IMR-90 (cell line): ENCODE measurements around the gene ARHGAP12. TPM values are rescaled to one million over a fixed set of nuclear protein-coding genes. Genes with fewer than 3 reads are reported as not detected.

Experiments
- ATAC-seq: fragments of 200-7000 bp; cut with Tn5 transposase; 2 replicates; pipeline ENCODE4 v1.9.1; 2020; ENCODE audit warnings: low read depth, mild to moderate bottlenecking, moderate library complexity
- BruUV-seq: library from RNA; stranded (reverse); fragments of 400-500 nt; replicated peaks from 2 replicates; lab custom pipeline; 2021; lab: Mats Ljungman, UMichigan
- CTCF ChIA-PET: fragments of 300-600 bp; formaldehyde crosslinking; extraction: SDS; loops from one replicate; lab custom pipeline; 2021; ENCODE audit warnings: antibody characterized with exemption; lab: Yijun Ruan, JAX
- POLR2A ChIA-PET: fragments of 300-600 bp; sonication (Branson Sonifier 250); formaldehyde crosslinking; loops from one replicate; lab custom pipeline; 2022; ENCODE audit warnings: antibody characterized with exemption; ENCODE audit not compliant: unreplicated experiment; lab: Charles Lee
- DNase-seq: peaks from one replicate; pipeline ENCODE4 v3.0.0; 2013
- H2AFZ ChIP-seq: replicated peaks from 2 replicates; pipeline ENCODE3; 2013; ENCODE audit warnings: low read length, mild to moderate bottlenecking; ENCODE audit not compliant: poor library complexity
- H2AK5ac ChIP-seq: 2 replicates; pipeline ENCODE4 v1.6.1; 2013; ENCODE audit warnings: low read depth, low read length, inconsistent platforms
- H2AK9ac ChIP-seq: replicated peaks from 2 replicates; pipeline ENCODE3; 2013; ENCODE audit warnings: mild to moderate bottlenecking, low read depth, low read length, moderate library complexity; ENCODE audit not compliant: poor library complexity
- H2BK120ac ChIP-seq: 2 replicates; pipeline ENCODE4 v1.6.1; 2013; ENCODE audit warnings: low read depth, low read length, inconsistent platforms
- H2BK15ac ChIP-seq: 3 replicates; pipeline ENCODE4 v1.6.1; 2013; ENCODE audit warnings: low read depth, low read length, inconsistent platforms
- H2BK20ac ChIP-seq: 2 replicates; pipeline ENCODE4 v1.6.1; 2013; ENCODE audit warnings: low read depth, mild to moderate bottlenecking, inconsistent platforms, low read length, moderate library complexity
- H2BK5ac ChIP-seq: 2 replicates; pipeline ENCODE4 v1.6.1; 2013; ENCODE audit warnings: mild to moderate bottlenecking, low read depth, low read length, inconsistent platforms; ENCODE audit not compliant: poor library complexity, severe bottlenecking
- H3K14ac ChIP-seq: replicated peaks from 2 replicates; pipeline ENCODE4 v1.6.1; 2013; ENCODE audit warnings: low read depth, low read length, inconsistent platforms
- H3K18ac ChIP-seq: 2 replicates; pipeline ENCODE4 v1.6.1; 2013; ENCODE audit warnings: low read depth, low read length, control low read depth
- H3K23ac ChIP-seq: 2 replicates; pipeline ENCODE4 v1.6.1; 2013; ENCODE audit warnings: low read depth, low read length, inconsistent platforms
- H3K27ac ChIP-seq: 2 replicates; pipeline ENCODE4 v1.5.1; 2013; ENCODE audit warnings: mild to moderate bottlenecking, control low read depth, low read length; ENCODE audit not compliant: insufficient read depth
- H3K27me3 ChIP-seq: 2 replicates; pipeline ENCODE4 v1.6.1; 2013; ENCODE audit warnings: low read length; ENCODE audit not compliant: control insufficient read depth, insufficient read depth
- H3K36me3 ChIP-seq: 2 replicates; pipeline ENCODE4 v1.6.1; 2013; ENCODE audit warnings: low read length, mixed read lengths; ENCODE audit not compliant: control insufficient read depth, insufficient read depth
- H3K4ac ChIP-seq: 2 replicates; pipeline ENCODE4 v1.6.1; 2013; ENCODE audit warnings: low read depth, low read length, inconsistent platforms
- H3K4me1 ChIP-seq: 2 replicates; pipeline ENCODE4 v1.6.1; 2013; ENCODE audit warnings: low read length, mixed read lengths; ENCODE audit not compliant: control insufficient read depth, insufficient read depth
- H3K4me2 ChIP-seq: 2 replicates; pipeline ENCODE4 v1.6.1; 2013; ENCODE audit warnings: low read depth, mild to moderate bottlenecking, control low read depth, low read length, moderate library complexity
- H3K4me3 ChIP-seq: 2 replicates; pipeline ENCODE4 v1.5.1; 2013; ENCODE audit warnings: low read depth, mild to moderate bottlenecking, control low read depth, low read length, moderate library complexity; ENCODE audit not compliant: insufficient read depth
- H3K56ac ChIP-seq: 2 replicates; pipeline ENCODE4 v1.6.1; 2013; ENCODE audit warnings: low read length, inconsistent platforms; ENCODE audit not compliant: insufficient read depth; ENCODE audit errors: extremely low read depth
- H3K79me1 ChIP-seq, 2 experiments: 2 replicates each; pipeline ENCODE4 v1.6.1; 2013; ENCODE audit warnings: low read length in 2 of 2, inconsistent platforms in 1 of 2, low read depth in 1 of 2
- H3K9ac ChIP-seq: 2 replicates; pipeline ENCODE4 v1.6.1; 2013; ENCODE audit warnings: low read depth, low read length, control low read depth
- H3K9me1 ChIP-seq: 2 replicates; pipeline ENCODE4 v1.6.1; 2013; ENCODE audit warnings: low read length, inconsistent platforms; ENCODE audit not compliant: insufficient read depth
- H3K9me3 ChIP-seq: 2 replicates; pipeline ENCODE4 v1.6.1; 2013; ENCODE audit warnings: low read length; ENCODE audit not compliant: control insufficient read depth, insufficient read depth
- H4K20me1 ChIP-seq: 2 replicates; pipeline ENCODE4 v1.6.1; 2013; ENCODE audit warnings: low read length, inconsistent platforms; ENCODE audit not compliant: insufficient read depth
- H4K5ac ChIP-seq: 2 replicates; pipeline ENCODE4 v1.6.1; 2013; ENCODE audit warnings: mild to moderate bottlenecking, low read depth, low read length, control low read depth
- H4K8ac ChIP-seq, 2 experiments: 2 replicates each; pipeline ENCODE4 v1.6.1; 2013; ENCODE audit warnings: low read depth in 2 of 2, low read length in 2 of 2, control low read depth in 1 of 2, inconsistent platforms in 1 of 2
- H4K91ac ChIP-seq: 2 replicates; pipeline ENCODE4 v1.6.1; 2013; ENCODE audit warnings: low read depth, low read length, inconsistent platforms; ENCODE audit not compliant: insufficient read depth
- BHLHE40 ChIP-seq: fragments of 150-350 bp; IDR thresholded peaks from 2 replicates; pipeline ENCODE4 v1.6.1; 2016; ENCODE audit warnings: mild to moderate bottlenecking, low read depth, low read length
- POLR2A ChIP-seq: IDR thresholded peaks from 2 replicates; pipeline ENCODE4 v1.6.1; 2012; ENCODE audit warnings: mild to moderate bottlenecking, low read depth, low read length
- RFX5 ChIP-seq: IDR thresholded peaks from 2 replicates; pipeline ENCODE4 v1.8.0; 2012; ENCODE audit warnings: low read depth, mild to moderate bottlenecking, low read length, moderate library complexity
- USF2 ChIP-seq: fragments of 150-350 bp; IDR thresholded peaks from 2 replicates; pipeline ENCODE4 v1.6.1; 2017; ENCODE audit warnings: mild to moderate bottlenecking, antibody characterized with exemption, low read length, low read depth
- WGBS, 2 experiments: methylation state at CpG; one replicate each; pipeline versions ENCODE4 v1.1.5 to v1.1.7; 2013; ENCODE audit warnings: missing lambda C conversion rate in 2 of 2; ENCODE audit not compliant: insufficient read length in 1 of 2; ENCODE audit errors: extremely low coverage in 2 of 2; 5-methylcytosine and 5-hydroxymethylcytosine counted together
- dilution Hi-C: fragments of 300-500 bp; cut with HindIII; formaldehyde crosslinking; loops from one replicate; pipeline ENCODE4 v1.14.3; 2018; ENCODE audit warnings: low sequenced_read_pairs; ENCODE audit not compliant: unreplicated experiment
- in situ Hi-C: fragments of 300-500 bp; cut with MboI; formaldehyde crosslinking; loops from 3 replicates; pipeline ENCODE4 v1.14.3; 2019; ENCODE audit warnings: low sequenced_read_pairs, inconsistent platforms, mixed read lengths
- intact Hi-C: fragments of 100-400 bp; cut with micrococcal nuclease; formaldehyde crosslinking; loops from 2 replicates; pipeline ENCODE4 v1.10.0; 2022
- polyA plus RNA-seq, 3 experiments: library from polyadenylated mRNA; depleted of rRNA; stranded (reverse); fragments of >200 nt; gene quantifications; 2 replicates each; pipeline ENCODE4 v1.2.3, GENCODE V29; 2012; ENCODE audit warnings: low replicate concordance in 1 of 3
- total RNA-seq: library from RNA; depleted of rRNA; stranded (reverse); fragments of >200 nt; gene quantifications from 2 replicates; pipeline ENCODE4 v1.2.3, GENCODE V29; 2012

The ARHGAP12 gene
- total and polyA plus RNA-seq, 2 of the 4 experiments (the other 2 are of a cell fraction) = 9.0 to 28.5 TPM

- no peak overlapping the region for H4K91ac ChIP-seq
- no peak overlapping the region for H3K56ac ChIP-seq
- no peak overlapping the region for H3K4me2 ChIP-seq
- no peak overlapping the region for H3K23ac ChIP-seq
- dilution Hi-C loops (no loop called here), intact Hi-C loops (no loop called here), in situ Hi-C loops (loop anchor here (25.0 kb wide), 1 partner anchor 484 kb away; no protein-coding TSS in a partner anchor)
- H4K8ac ChIP-seq = no peak overlapping the region
- no peak overlapping the region for H3K14ac ChIP-seq
- ChIA-PET CTCF (no interaction called here), POLR2A (no interaction called here)
- peaks cover 2% of the 10 kb centered on the region; the same call in 1 of the 2 replicates for H3K4me1 ChIP-seq
- no peak overlapping the region for H3K9ac ChIP-seq
- H2BK5ac ChIP-seq = peak overlapping the region; percentile 34
- H3K4ac ChIP-seq = no peak overlapping the region
- H4K5ac ChIP-seq = no peak overlapping the region
- BruUV-seq = no TSS peak
- H2BK15ac ChIP-seq = no peak overlapping the region
- WGBS, 2 experiments = no CpG with 5 or more reads among the region's 3 CpGs
- peaks cover 5% of the 10 kb centered on the region; the same call in 1 of the 2 replicates for H3K9me1 ChIP-seq
- DNase-seq = peak; percentile 31
- H3K27me3 ChIP-seq = no peaks in the 10 kb centered on the region
- H3K27ac ChIP-seq = no peak overlapping the region
- H4K20me1 ChIP-seq = no peaks in the 10 kb centered on the region
- H2BK20ac ChIP-seq = no peak overlapping the region
- no peak overlapping the region for H3K18ac ChIP-seq
- H2AFZ ChIP-seq = no peak overlapping the region
- H3K36me3 ChIP-seq = 0 out of 2 replicates have a peak, but pooled peaks cover 4% of the 10 kb centered on the region
- no peak overlapping the region for H2AK5ac ChIP-seq
- H2AK9ac ChIP-seq = no peak overlapping the region
- H2BK120ac ChIP-seq = no peak overlapping the region
- ATAC-seq = no peak
- H3K9me3 ChIP-seq = no peaks in the 10 kb centered on the region
- H3K4me3 ChIP-seq = no peak overlapping the region
- TF ChIP-seq USF2 (no peak), BHLHE40 (no peak), POLR2A (no peak), RFX5 (no peak)
- peaks cover 6 to 14% of the 10 kb centered on the region in 2 experiments for H3K79me1 ChIP-seq
Observed at GRCh38 chr10:31820778-31821369, 107.8 kb downstream of the ARHGAP12 start.
